GM19193 (cell line): ENCODE measurements around the gene GNGT1.

ENCODE experiments used
- POLR2A ChIP-seq: IDR thresholded peaks from 4 replicates; pipeline ENCODE4 v1.6.1; 2011; ENCODE audit not compliant: insufficient read depth, insufficient read length; ENCODE audit errors: extremely low read depth

The GNGT1 gene

GRCh38 chr7:93923296-93923695 lies 16.9 kb downstream of the GNGT1 start:
- no peak for TF ChIP-seq POLR2A

DNA sequence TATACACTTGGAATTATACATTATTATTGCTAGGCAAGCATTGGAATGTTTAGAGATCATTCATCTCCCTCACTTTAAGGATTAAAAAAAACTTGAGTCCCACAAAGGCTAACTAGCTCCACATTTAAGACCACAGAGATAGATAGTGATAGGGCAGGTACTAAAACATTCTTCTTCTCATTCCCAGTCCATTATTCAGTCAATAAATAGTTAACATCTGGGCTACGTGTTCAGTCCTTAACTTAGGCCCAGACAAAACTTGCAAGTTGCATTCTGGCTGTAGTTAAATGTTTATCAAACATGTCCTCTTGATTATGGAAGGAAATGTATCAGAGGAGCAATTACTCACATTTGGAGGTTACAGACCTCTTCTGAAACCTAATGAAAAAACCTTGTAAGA lies 17.6 kb downstream of the GNGT1 start:
- no peak for TF ChIP-seq POLR2A

DNA sequence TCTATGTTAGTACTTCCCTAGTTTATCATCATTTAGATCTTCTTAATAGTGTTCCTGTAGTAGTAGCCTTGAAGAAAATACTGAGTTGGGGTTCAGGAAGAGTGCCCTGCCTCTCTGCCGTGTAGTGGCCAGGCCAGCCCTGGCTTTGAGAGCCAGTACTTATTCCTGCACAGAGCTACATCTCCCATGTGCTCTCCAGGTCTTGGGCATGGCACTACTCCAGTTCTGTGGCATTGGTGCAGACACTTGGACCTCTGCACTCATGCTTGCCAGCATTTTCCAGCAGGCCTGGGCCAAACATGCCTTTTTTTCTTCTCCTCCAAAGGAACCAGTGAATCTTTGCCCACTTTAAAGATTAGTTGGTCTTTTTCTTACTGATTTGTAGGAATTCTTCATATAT lies 20.4 kb downstream of the GNGT1 start:
- TF ChIP-seq POLR2A = no peak

- no peak for TF ChIP-seq POLR2A
Observed at GRCh38 chr7:93927585-93927984, 21.2 kb downstream of the GNGT1 start.

DNA sequence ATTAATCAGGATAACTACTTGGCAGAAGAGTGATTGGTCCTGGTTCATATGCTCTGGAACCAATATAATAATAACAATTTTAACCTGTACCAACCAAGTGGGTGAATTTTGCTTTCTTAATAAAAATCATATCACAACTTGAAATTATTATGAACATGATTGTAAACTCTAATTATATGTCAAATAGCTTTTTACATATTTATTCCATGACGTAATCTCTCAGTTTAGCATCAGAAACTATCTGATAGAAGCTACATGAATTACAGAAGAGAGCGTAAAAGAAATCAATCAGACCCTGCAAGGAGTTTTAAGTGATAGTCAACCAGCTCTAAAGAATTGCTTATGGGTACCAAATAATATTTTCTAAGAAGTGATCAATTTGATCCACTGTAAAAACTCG lies 25.3 kb downstream of the GNGT1 start:
- TF ChIP-seq POLR2A = no peak

GRCh38 chr7:93933156-93933555 lies 26.8 kb downstream of the GNGT1 start:
- TF ChIP-seq POLR2A = no peak

- TF ChIP-seq POLR2A = no peak
Observed at GRCh38 chr7:93935102-93935501, 28.7 kb downstream of the GNGT1 start.

DNA sequence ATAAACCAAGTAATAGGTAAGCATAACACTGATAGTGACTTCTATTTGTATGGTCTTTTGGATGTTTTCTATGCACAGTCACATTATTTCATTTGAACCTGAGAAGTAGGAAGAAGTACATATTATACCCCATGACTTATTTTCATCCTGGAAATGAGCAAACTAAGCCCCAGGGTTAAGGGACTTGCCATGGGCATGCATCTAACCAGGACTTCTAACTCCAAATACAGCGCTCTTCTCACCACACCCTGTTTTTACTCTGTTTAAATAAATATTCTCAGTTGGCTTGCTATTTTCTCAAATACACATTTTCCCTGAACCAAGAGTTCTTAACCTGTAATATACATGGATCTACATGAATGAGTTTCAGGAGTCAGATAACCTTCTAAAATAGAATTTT lies 31.5 kb downstream of the GNGT1 start:
- TF ChIP-seq POLR2A = no peak

DNA sequence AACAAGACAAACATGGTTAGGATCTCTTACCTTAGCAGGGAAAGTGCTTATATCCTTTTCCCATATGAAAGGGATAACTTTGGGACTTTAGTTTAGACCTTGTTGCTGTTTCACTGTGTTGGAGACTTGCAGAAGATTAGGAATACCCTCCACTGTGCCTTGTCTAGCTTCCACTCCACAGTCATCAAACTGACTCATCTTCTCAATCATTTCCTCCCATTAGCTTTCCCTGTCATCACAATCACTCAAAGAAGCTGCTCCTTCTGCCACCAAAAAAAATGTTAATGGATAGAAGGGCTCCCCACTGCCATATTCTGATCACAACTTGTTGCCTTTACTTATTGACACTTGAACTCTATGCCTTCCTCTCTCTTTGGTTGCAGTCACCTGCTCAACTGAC lies 31.9 kb downstream of the GNGT1 start:
- TF ChIP-seq POLR2A = no peak

DNA sequence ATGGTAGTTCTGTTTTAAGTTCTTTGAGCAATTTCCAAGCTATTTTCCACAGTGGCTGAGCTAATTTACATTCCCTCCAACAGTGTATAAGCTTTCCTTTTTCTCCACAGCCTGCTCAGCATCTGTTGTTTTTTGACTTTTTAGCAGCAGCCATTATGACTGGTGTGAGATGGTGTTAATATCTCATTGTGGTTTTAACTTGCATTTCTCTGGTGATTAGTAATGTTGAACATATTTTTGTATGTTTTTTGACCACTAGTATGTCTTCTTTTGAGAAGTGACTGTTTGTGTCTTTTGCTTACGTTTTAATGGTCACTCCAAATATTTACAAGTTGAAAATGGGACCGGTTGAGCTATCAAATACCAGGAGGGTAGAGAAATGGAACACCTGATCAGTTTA lies 35.6 kb downstream of the GNGT1 start:
- TF ChIP-seq POLR2A = no peak

GRCh38 chr7:93943816-93944540 lies 37.6 kb downstream of the GNGT1 start:
- no peak for TF ChIP-seq POLR2A

- TF ChIP-seq POLR2A = no peak
Observed at GRCh38 chr7:93944673-93945072, 38.3 kb downstream of the GNGT1 start.

GRCh38 chr7:93945083-93945482 lies 38.7 kb downstream of the GNGT1 start:
- TF ChIP-seq POLR2A = no peak

DNA sequence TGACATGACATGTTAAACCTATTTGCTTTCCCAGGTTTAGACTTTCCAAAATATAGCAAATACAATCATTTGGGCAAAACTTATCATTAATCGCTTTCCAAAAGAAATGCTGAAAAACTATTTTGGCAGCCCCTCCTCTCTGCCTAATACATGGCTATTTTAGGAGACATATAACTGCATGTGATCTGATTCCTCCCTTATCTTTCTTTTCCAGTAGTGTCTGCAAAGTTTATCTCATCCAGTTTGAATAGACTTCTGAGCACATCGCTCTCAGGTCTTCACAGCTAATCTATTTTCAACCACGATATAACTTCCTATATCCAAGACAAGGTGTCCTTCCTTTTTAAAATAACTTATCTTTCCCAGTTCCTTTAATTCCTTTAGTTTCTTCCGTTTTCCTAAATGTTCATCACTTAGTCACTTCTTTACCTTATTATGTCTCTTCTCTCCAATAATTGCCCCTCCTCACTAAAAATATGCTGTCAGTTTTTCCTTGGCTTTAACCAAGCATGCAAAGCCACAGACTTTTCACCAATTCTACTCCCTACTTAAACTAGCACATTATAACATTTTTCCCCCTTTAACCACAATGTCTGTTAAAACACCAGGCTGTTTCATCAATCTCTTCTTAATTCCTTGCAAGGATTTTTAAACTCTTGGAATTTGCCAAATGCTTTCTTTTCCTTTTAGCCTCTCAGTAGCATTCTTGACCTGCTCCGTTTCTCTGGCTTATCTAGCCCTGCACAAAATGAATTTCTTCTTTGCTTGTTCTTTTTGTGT lies 39.6 kb downstream of the GNGT1 start:
- TF ChIP-seq POLR2A = no peak

DNA sequence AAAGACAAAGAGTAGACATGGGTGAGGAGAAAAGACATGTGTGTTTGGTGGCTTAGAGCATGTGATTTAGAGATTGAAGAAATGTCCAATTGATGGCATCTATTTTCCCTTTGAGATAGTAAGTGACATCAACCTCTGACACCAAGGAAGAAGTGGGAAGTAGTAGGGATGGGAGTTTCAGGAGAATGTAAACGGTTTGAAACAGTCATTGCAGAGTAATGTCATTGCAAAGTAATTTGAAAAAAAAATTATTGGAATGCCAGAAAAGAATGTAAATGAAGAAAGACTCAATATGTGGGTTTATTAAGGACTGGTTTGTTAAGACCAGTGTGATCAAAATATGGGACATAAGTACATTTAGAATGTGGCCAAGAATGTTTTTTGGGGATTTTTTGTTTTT lies 41.7 kb downstream of the GNGT1 start:
- TF ChIP-seq POLR2A = no peak

DNA sequence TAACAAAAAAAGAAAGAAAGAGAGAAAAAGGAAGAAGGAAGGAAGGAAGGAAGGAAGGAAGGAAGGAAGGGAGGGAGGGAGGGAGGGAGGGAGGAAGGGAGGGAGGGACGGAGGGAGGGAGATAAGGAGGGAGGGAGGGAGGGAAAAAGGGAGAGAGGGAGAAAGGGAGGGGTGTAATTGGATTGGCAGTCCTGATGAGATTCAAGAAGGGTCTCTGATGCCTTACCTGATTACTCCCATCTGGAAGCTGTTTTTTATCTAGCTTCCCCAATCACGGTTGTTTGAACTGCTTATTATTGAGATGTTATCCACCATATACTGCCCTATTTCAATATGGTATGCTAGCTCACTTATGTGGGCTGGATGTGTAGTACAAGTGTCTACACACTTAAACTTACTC lies 42.5 kb downstream of the GNGT1 start:
- no peak for TF ChIP-seq POLR2A
